Motor neuron (in vitro differentiated cells): ENCODE measurements around the gene SBDS. TPM values are rescaled to one million over a fixed set of nuclear protein-coding genes. Genes with fewer than 3 reads are reported as not detected.
"Not testable (repeated sequence)": the region's sequence is repeated elsewhere in the genome, so short reads cannot be mapped to it uniquely, and the experiment has no call there.

Experiments
- ATAC-seq, 8 experiments: fragments of 200-7000 bp; cut with Tn5 transposase; replicated peaks in 6 of 8; 2 replicates each; pipeline ENCODE4 v1.8.0; 2021; ENCODE audit warnings: mild to moderate bottlenecking in 8 of 8, moderate library complexity in 8 of 8
- H3K27ac ChIP-seq, 2 donors: fragments of 250-450 bp; sonication (Bioruptor Pico); 2 replicates each; pipeline ENCODE4 v1.9.0; 2021; ENCODE audit warnings: antibody characterized with exemption in 2 of 2, mild to moderate bottlenecking in 2 of 2, moderate library complexity in 1 of 2
- H3K4me1 ChIP-seq, 2 donors: fragments of 250-450 bp; sonication (Bioruptor Pico); replicated peaks in 1 of 2; 2 replicates each; pipeline ENCODE4 v1.6.1; 2021; ENCODE audit warnings: antibody characterized with exemption in 2 of 2, mild to moderate bottlenecking in 2 of 2, moderate library complexity in 1 of 2
- H3K4me3 ChIP-seq, 5 donors: fragments of 250-450 bp; sonication (Bioruptor Pico); 2 replicates each; pipeline ENCODE4 v1.9.0; 2021; ENCODE audit warnings: antibody characterized with exemption in 5 of 5, mild to moderate bottlenecking in 5 of 5, moderate library complexity in 4 of 5
- WGBS, 10 experiments: fragments of 450-650 bp; shearing (Covaris generic); methylation state at CpG; one replicate each; pipeline ENCODE4 v1.0.0; 2022; 5-methylcytosine and 5-hydroxymethylcytosine counted together
- in situ Hi-C, 9 experiments: fragments of 400-800 bp; cut with MboI; loops; one replicate each; pipeline ENCODE4 v1.15.0; 2021; ENCODE audit warnings: low sequenced_read_pairs in 9 of 9, low pct_unique_long_range_greater_than_20kb in 2 of 9; ENCODE audit not compliant: unreplicated experiment in 9 of 9
- total RNA-seq, 8 experiments: library from RNA; unstranded; fragments of 300-600 nt; gene quantifications; 2 replicates each; pipeline versions ENCODE4 v1.2.3 to v1.2.4, GENCODE V29; 2022

Gene SBDS
- total RNA-seq, 8 experiments from 2014 or later, result 49.4 to 172 (median 64.8) TPM

- WGBS, 10 experiments, result 38 to 93% (median 80%) methylated on average over 1 to 2 of the region's 2 CpGs; no CpG with 5 or more reads in 5 of the 10 experiments
- H3K4me1 ChIP-seq, H3K4me3 ChIP-seq, H3K27ac ChIP-seq, ATAC-seq, in situ Hi-C loops: not testable (repeated sequence)
Measured at GRCh38 chr7:66979013-66979412, 16.4 kb downstream of the SBDS start.

- peak in 3 of 8 experiments; percentile 18 to 93 (median 33) for ATAC-seq
- H3K27ac ChIP-seq, H3K4me1 ChIP-seq, in situ Hi-C loops, H3K4me3 ChIP-seq: not testable (repeated sequence)
- 92% methylated on average over 2 of the region's 5 CpGs; no CpG with 5 or more reads in 9 of the 10 experiments for WGBS, 10 experiments
Measured at GRCh38 chr7:66978312-66978711, 17.1 kb downstream of the SBDS start.

- H3K4me3 ChIP-seq, result no peak overlapping the region
- no peak for ATAC-seq
- whole genome bisulfite sequencing, 10 experiments, result 69 to 100% (median 80%) methylated on average over 1 to 13 of the region's 15 CpGs; no CpG with 5 or more reads in 3 of the 10 experiments
- H3K27ac ChIP-seq, result no peak overlapping the region
- in situ Hi-C loops, result loop anchor here in 1 of 9 experiments (25.0 kb wide), 1 partner anchor 113 kb away; no protein-coding TSS in a partner anchor
- H3K4me1 ChIP-seq, result no peaks in the 10 kb centered on the region
Measured at GRCh38 chr7:66974986-66975590, 20.3 kb downstream of the SBDS start.

GRCh38 chr7:66970310-66970709 is 25.1 kb downstream of the SBDS start:
- Histone ChIP-seq H3K4me3 (no peak overlapping the region), H3K27ac (no peak overlapping the region), H3K4me1 (no peaks in the 10 kb centered on the region)
- in situ Hi-C loops, result loop anchor here in 1 of 9 experiments (25.0 kb wide), 1 partner anchor 108 kb away; no protein-coding TSS in a partner anchor
- WGBS, 10 experiments, result 0 to 90% (median 59%) methylated on average over 1 to 3 of the region's 5 CpGs; no CpG with 5 or more reads in 6 of the 10 experiments
- ATAC-seq, result peak in 2 of 8 experiments; percentile 32 to 52

- not testable (repeated sequence) for H3K4me1 ChIP-seq, H3K27ac ChIP-seq, ATAC-seq, H3K4me3 ChIP-seq
- in situ Hi-C loops, result loop anchor here in 1 of 9 experiments (25.0 kb wide), 1 partner anchor 107 kb away; no protein-coding TSS in a partner anchor
- WGBS, 10 experiments, result 83 to 100% (median 88%) methylated on average over 1 to 5 of the region's 5 CpGs; no CpG with 5 or more reads in 3 of the 10 experiments
Measured at GRCh38 chr7:66969001-66969400, 26.4 kb downstream of the SBDS start.

GRCh38 chr7:66967029-66967428 is 28.4 kb downstream of the SBDS start:
- ATAC-seq, result no peak
- no peaks in the 10 kb centered on the region for H3K4me1 ChIP-seq
- H3K4me3 ChIP-seq, result no peak overlapping the region
- in situ Hi-C loops, result loop anchor here in 1 of 9 experiments (25.0 kb wide), 1 partner anchor 105 kb away; no protein-coding TSS in a partner anchor
- WGBS, 10 experiments, result 73 to 100% (median 100%) methylated on average over 1 to 3 of the region's 6 CpGs; no CpG with 5 or more reads in 7 of the 10 experiments
- no peak overlapping the region for H3K27ac ChIP-seq

- no peak for ATAC-seq
Measured at GRCh38 chr7:66964411-66964810, 31.0 kb downstream of the SBDS start.

GRCh38 chr7:66961096-66961495 is 34.3 kb downstream of the SBDS start:
- in situ Hi-C loops, result loop anchor here in 1 of 9 experiments (25.0 kb wide), 1 partner anchor 99 kb away; no protein-coding TSS in a partner anchor
- no peak overlapping the region for H3K4me3 ChIP-seq
- 89 to 100% (median 100%) methylated on average over 1 to 5 of the region's 5 CpGs; no CpG with 5 or more reads in 6 of the 10 experiments for WGBS, 10 experiments
- no peaks in the 10 kb centered on the region for H3K4me1 ChIP-seq
- no peak for ATAC-seq
- H3K27ac ChIP-seq, result no peak overlapping the region

More at GRCh38 chr7:66964411-66964810, 31.0 kb downstream of the SBDS start:
- WGBS, 10 experiments, result 0 to 100% (median 84%) methylated on average over 1 to 4 of the region's 4 CpGs; no CpG with 5 or more reads in 2 of the 10 experiments
- no peaks in the 10 kb centered on the region for H3K4me1 ChIP-seq
- no peak overlapping the region for H3K27ac ChIP-seq
- in situ Hi-C loops, result loop anchor here in 1 of 9 experiments (25.0 kb wide), 1 partner anchor 102 kb away; no protein-coding TSS in a partner anchor
- H3K4me3 ChIP-seq, result no peak overlapping the region

- ATAC-seq, result no peak
- 81 to 100% (median 100%) methylated on average over 1 to 4 of the region's 4 CpGs; no CpG with 5 or more reads in 2 of the 10 experiments for WGBS, 10 experiments
Measured at GRCh38 chr7:66960192-66960591, 35.2 kb downstream of the SBDS start.

GRCh38 chr7:66958538-66959350 is 36.6 kb downstream of the SBDS start:
- Histone ChIP-seq H3K27ac (no peak overlapping the region), H3K4me1 (no peaks in the 10 kb centered on the region), H3K4me3 (no peak overlapping the region)
- WGBS, 10 experiments, result 28 to 100% (median 90%) methylated on average over 1 to 14 of the region's 17 CpGs; no CpG with 5 or more reads in 3 of the 10 experiments
- in situ Hi-C loops, result loop anchor here in 1 of 9 experiments (25.0 kb wide), 1 partner anchor 96 kb away; no protein-coding TSS in a partner anchor
- ATAC-seq, result peak in 5 of 8 experiments; percentile 21 to 64 (median 58)

More at GRCh38 chr7:66960192-66960591, 35.2 kb downstream of the SBDS start:
- in situ Hi-C loops, result loop anchor here in 1 of 9 experiments (25.0 kb wide), 1 partner anchor 98 kb away; no protein-coding TSS in a partner anchor
- no peak overlapping the region for H3K4me3 ChIP-seq
- no peaks in the 10 kb centered on the region for H3K4me1 ChIP-seq
- H3K27ac ChIP-seq, result no peak overlapping the region

- Histone ChIP-seq H3K27ac (no peak overlapping the region), H3K4me3 (no peak overlapping the region), H3K4me1 (no peaks in the 10 kb centered on the region)
- in situ Hi-C loops, result loop anchor here in 1 of 9 experiments (25.0 kb wide), 1 partner anchor 95 kb away; no protein-coding TSS in a partner anchor
- ATAC-seq, result peak in 1 of 8 experiments; percentile 9
- WGBS, 10 experiments, result 36 to 94% (median 84%) methylated on average over 1 to 9 of the region's 13 CpGs; no CpG with 5 or more reads in 3 of the 10 experiments
Measured at GRCh38 chr7:66957595-66958290, 37.6 kb downstream of the SBDS start.

GRCh38 chr7:66953044-66953427 is 42.4 kb downstream of the SBDS start:
- Histone ChIP-seq H3K4me1 (no peaks in the 10 kb centered on the region), H3K4me3 (no peak overlapping the region), H3K27ac (no peak overlapping the region)
- WGBS, 10 experiments, result 22 to 100% (median 83%) methylated on average over 2 to 5 of the region's 5 CpGs; no CpG with 5 or more reads in 4 of the 10 experiments
- ATAC-seq, result peak in 2 of 8 experiments; percentile 8 to 22
- in situ Hi-C loops, result loop anchor here in 1 of 9 experiments (25.0 kb wide), 1 partner anchor 91 kb away; no protein-coding TSS in a partner anchor
